AG04450 (cell line): ENCODE data around the gene FGF14. TPM values are rescaled to one million over a fixed set of nuclear protein-coding genes. Genes with fewer than 3 reads are reported as not detected.
"Not testable (repeated sequence)": the region's sequence is repeated elsewhere in the genome, so short reads cannot be mapped to it uniquely, and the experiment has no call there.

Experiments
- CTCF ChIA-PET: fragments of 300-600, 350-600 bp; formaldehyde crosslinking; extraction: SDS; loops from one replicate; lab custom pipeline; 2022; ENCODE audit warnings: antibody characterized with exemption, inconsistent platforms; lab: Charles Lee
- POLR2A ChIA-PET: fragments of 350-600 bp; formaldehyde crosslinking; extraction: SDS; loops from one replicate; lab custom pipeline; 2021; ENCODE audit warnings: antibody characterized with exemption, inconsistent platforms; lab: Yijun Ruan, JAX
- DNase-seq: peaks from one replicate; pipeline ENCODE4 v3.0.0-alpha.2; 2011; ENCODE audit warnings: low read depth, low spot score
- H3K27ac ChIP-seq: one replicate; pipeline ENCODE4 v1.5.1; 2012; ENCODE audit warnings: low read depth, low read length, control low read depth
- H3K27me3 ChIP-seq: one replicate; pipeline ENCODE4 v1.6.0; 2012; ENCODE audit warnings: low read length; ENCODE audit not compliant: control insufficient read depth, insufficient read depth
- H3K4me3 ChIP-seq: 2 replicates; pipeline ENCODE4 v1.5.1; 2011; ENCODE audit warnings: mild to moderate bottlenecking, low read depth, low read length, control low read depth
- H3K9me3 ChIP-seq: 2 replicates; pipeline ENCODE4 v1.5.1; 2012; ENCODE audit warnings: low read length; ENCODE audit not compliant: control insufficient read depth, insufficient read depth
- CTCF ChIP-seq: IDR thresholded peaks from 2 replicates; pipeline ENCODE4 v1.5.1; 2011; ENCODE audit warnings: low read depth, low read length, control low read depth, inconsistent platforms
- polyA plus RNA-seq: library from polyadenylated mRNA; depleted of rRNA; stranded (reverse); fragments of >200 nt; gene quantifications from 2 replicates; pipeline ENCODE4 v1.2.3, GENCODE V29; 2011

Gene FGF14
- polyA plus RNA-seq, 1 experiment = 0.01 TPM

DNA sequence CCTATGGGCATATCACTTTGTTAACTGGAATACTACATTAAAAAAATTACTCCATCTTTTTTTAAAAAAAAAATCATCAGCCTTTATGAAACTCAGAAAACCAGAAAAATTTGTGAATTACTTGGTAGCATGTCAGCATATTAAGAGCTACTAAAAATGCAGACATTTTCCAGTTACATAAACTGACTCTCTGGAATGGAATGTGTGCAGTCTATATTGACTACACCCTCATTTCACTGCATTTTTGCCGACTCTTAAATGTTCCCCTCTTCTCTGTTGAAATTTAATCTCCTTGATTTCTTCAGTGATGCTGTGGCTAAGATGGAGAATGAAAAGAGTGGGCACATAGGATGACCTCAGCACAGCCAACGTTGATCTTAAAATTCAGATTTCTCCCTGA is 555.6 kb downstream of the FGF14 start:
- DNase-seq = no peak
- TF ChIP-seq CTCF = no peak
- ChIA-PET CTCF (no interaction called here), POLR2A (no interaction called here)
- Histone ChIP-seq H3K27me3 (no peaks in the 10 kb centered on the region), H3K9me3 (no peaks in the 10 kb centered on the region), H3K27ac (no peak overlapping the region), H3K4me3 (no peak overlapping the region)

GRCh38 chr13:101845245-101846020 is 556.4 kb downstream of the FGF14 start:
- Histone ChIP-seq H3K27me3 (no peaks in the 10 kb centered on the region), H3K27ac (no peak overlapping the region), H3K4me3 (no peak overlapping the region), H3K9me3 (no peaks in the 10 kb centered on the region)
- no peak for TF ChIP-seq CTCF
- DNase-seq = no peak
- ChIA-PET CTCF (no interaction called here), POLR2A (no interaction called here)

GRCh38 chr13:101841698-101842097 is 560.1 kb downstream of the FGF14 start:
- H3K27ac ChIP-seq = no peak overlapping the region
- H3K4me3 ChIP-seq = no peak overlapping the region
- ChIA-PET CTCF (no interaction called here), POLR2A (no interaction called here)
- no peak for TF ChIP-seq CTCF
- DNase-seq = no peak
- no peaks in the 10 kb centered on the region for H3K9me3 ChIP-seq
- no peaks in the 10 kb centered on the region for H3K27me3 ChIP-seq

- ChIA-PET CTCF (no interaction called here), POLR2A (no interaction called here)
- no peaks in the 10 kb centered on the region for H3K9me3 ChIP-seq
- TF ChIP-seq CTCF = no peak
- H3K27me3 ChIP-seq = no peaks in the 10 kb centered on the region
- H3K4me3 ChIP-seq = no peak overlapping the region
- H3K27ac ChIP-seq = no peak overlapping the region
- DNase-seq = no peak
These were observed 563.5 kb downstream of the FGF14 start for GRCh38 chr13:101838323-101838722.

- POLR2A ChIA-PET, H3K27me3 ChIP-seq, H3K4me3 ChIP-seq, H3K27ac ChIP-seq, H3K9me3 ChIP-seq, DNase-seq, CTCF ChIA-PET: not testable (repeated sequence)
These were observed 564.1 kb downstream of the FGF14 start for GRCh38 chr13:101837778-101838177.
